ENCODE results near the gene CLEC12A.

Gene CLEC12A

DNA sequence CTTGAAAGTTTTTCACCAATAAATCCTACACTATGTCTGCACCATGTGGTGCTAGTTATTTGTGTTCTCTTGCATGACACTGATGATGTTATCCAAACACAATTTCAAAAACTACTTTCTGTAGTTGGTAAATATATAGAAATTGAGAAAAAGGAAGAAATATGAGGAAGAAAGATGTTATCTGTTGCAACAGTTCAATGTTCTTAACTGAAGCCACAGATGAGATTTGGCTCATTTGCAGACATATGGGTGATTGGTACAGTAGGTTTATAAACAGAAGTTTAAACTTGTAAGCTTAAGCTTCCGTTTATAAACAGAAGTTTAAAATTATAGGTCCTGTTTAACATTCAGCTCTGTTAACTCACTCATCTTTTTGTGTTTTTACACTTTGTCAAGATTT, at the start of gene CLEC12A:
Gene CLEC12A, plus strand, starts transcription at position 229 of the 400 bp plus-strand sequence. CDS start 188 bp downstream, outside the sequence.
- H3K27me3 Mint-ChIP-seq = peaks cover 35% of the 10 kb centered on the region
- H3K9me3 Mint-ChIP-seq = peaks cover 9% of the 10 kb centered on the region
- ATAC-seq = no peak
- no peak within 1 kb of the TSS for H3K27ac Mint-ChIP-seq
- peaks cover 6% of the 10 kb centered on the region for H3K36me3 Mint-ChIP-seq
- no peak within 1 kb of the TSS for H3K4me3 Mint-ChIP-seq
- no peaks in the 10 kb centered on the region for H3K4me1 Mint-ChIP-seq

DNA sequence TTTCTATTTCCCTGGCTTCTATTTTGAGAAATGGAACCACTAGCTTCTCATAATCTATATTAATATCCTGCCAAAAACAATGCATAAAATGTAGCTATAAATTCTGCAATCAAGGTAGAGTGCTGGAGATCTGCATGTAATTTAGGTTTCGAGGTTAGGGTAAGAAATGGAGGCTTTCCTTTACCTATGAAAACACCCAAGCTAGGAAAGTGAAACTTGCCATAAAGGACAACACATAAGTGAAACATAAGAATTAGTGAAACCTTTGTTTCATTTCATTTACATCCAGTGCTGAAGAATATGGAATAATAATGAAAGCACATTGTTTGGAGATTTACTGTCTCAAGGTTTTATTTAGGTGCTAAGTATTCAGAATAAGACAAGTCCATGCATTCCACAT, 48.8 kb upstream of the CLEC12A start:
- Mint-ChIP-seq H3K27ac (no peak overlapping the region), H3K36me3 (no peaks in the 10 kb centered on the region), H3K27me3 (peaks cover 52% of the 10 kb centered on the region), H3K4me1 (peaks cover 6% of the 10 kb centered on the region), H3K9me3 (no peaks in the 10 kb centered on the region), H3K4me3 (no peak overlapping the region)
- ATAC-seq = no peak

DNA sequence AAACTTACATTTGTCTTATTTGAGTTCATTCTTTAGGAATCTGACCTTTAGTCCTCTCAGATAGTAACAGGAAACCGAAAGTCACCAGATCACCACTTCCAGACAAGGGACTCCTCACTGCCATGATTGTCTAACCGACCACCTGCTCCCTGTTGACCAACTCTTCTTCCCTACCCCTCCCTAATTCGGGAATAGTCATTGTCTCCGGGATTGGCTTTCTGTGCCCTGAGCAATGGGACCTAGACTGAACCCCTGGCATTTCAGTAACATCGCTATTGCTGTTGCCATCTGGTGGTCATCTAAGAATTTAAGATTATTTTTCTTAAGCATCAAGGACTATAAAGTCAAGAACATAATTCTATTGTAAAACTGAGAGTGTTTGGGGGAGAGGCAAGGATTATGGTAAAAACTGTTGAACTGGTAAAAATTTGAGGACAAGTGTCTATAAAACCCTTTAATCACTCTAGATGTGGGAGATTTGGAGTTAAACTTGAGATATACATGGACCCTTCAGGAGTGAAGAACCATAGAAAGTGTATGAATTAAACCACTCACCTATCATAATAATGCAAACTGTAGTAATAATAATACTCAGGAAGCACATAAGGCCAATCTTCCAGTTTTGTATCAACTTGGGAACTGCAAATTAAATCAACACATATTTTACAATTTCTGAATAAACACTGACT, 45.4 kb upstream of the CLEC12A start:
- peaks cover 18% of the 10 kb centered on the region for H3K4me1 Mint-ChIP-seq
- no peak overlapping the region for H3K27ac Mint-ChIP-seq
- H3K9me3 Mint-ChIP-seq = no peaks in the 10 kb centered on the region
- ATAC-seq = no peak
- peaks cover 44% of the 10 kb centered on the region for H3K27me3 Mint-ChIP-seq
- peak overlapping the region; percentile 54 for H3K4me3 Mint-ChIP-seq
- H3K36me3 Mint-ChIP-seq = no peaks in the 10 kb centered on the region

DNA sequence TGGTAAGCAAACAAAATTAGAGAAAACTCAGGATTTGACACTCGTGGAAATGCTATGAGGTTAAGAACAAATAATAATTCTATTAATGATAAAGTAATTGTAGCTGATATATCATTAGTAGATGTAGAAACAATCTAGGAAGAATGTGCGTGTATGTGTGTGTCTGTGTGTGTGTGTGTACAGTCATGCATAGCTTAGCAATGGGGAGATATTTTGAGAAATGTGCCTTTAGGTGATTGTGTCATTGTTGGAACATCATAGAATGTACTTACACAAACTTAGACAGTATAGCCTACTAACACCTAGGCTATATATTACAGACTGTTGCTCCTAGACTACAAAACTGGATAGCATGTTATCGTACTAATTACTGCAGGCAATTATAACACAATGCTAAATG, 44.3 kb upstream of the CLEC12A start:
- Mint-ChIP-seq H3K4me3 (no peak overlapping the region), H3K27me3 (peaks cover 48% of the 10 kb centered on the region), H3K36me3 (no peaks in the 10 kb centered on the region), H3K27ac (no peak overlapping the region), H3K9me3 (no peaks in the 10 kb centered on the region), H3K4me1 (peaks cover 18% of the 10 kb centered on the region)
- ATAC-seq = no peak

DNA sequence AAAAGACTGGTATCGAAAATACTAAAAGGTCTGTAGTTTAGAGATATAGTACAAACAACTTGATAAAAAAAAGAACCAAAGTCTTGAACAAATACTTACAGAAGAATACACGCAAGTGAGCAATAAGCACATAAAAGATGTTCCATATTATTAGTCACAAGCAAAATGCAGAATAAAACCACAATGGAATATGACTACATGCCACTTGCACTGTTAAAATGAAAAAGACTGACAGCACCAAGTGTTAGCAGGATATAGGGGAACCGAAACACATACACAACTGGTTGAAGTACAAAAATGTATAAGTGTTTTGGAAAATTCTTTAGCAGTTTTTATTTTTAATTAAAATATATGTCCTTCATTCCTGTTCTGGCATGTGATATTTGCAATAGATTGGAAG, 42.6 kb upstream of the CLEC12A start:
- H3K4me1 Mint-ChIP-seq = peaks cover 18% of the 10 kb centered on the region
- ATAC-seq = no peak
- H3K4me3 Mint-ChIP-seq = no peak overlapping the region
- no peaks in the 10 kb centered on the region for H3K9me3 Mint-ChIP-seq
- H3K27ac Mint-ChIP-seq = no peak overlapping the region
- peaks cover 54% of the 10 kb centered on the region for H3K27me3 Mint-ChIP-seq
- H3K36me3 Mint-ChIP-seq = no peaks in the 10 kb centered on the region

- Mint-ChIP-seq H3K9me3 (no peaks in the 10 kb centered on the region), H3K27ac (no peak overlapping the region)
These were observed 40.0 kb upstream of the CLEC12A start for GRCh38 chr12:9931245-9931644.

GRCh38 chr12:9932270-9932669, 38.9 kb upstream of the CLEC12A start, which contains the start of gene CLEC2A:
Gene CLEC2A, minus strand, starts transcription at chr12:9932370. Its CDS starts 41 bp downstream, at chr12:9932329.
- H3K9me3 Mint-ChIP-seq = no peaks in the 10 kb centered on the region
- H3K27ac Mint-ChIP-seq = no peak within 1 kb of the TSS
- no peak within 1 kb of the TSS for H3K4me3 Mint-ChIP-seq
- peaks cover 13% of the 10 kb centered on the region for H3K4me1 Mint-ChIP-seq
- H3K36me3 Mint-ChIP-seq = no peaks in the 10 kb centered on the region
- no peak for ATAC-seq
- H3K27me3 Mint-ChIP-seq = peaks cover 43% of the 10 kb centered on the region

More at GRCh38 chr12:9931245-9931644, 40.0 kb upstream of the CLEC12A start:
- no peak for ATAC-seq
- Mint-ChIP-seq H3K27me3 (peaks cover 51% of the 10 kb centered on the region), H3K36me3 (no peaks in the 10 kb centered on the region), H3K4me3 (no peak overlapping the region), H3K4me1 (peaks cover 13% of the 10 kb centered on the region)

- H3K36me3 Mint-ChIP-seq = no peaks in the 10 kb centered on the region
- no peak for ATAC-seq
These were observed 37.3 kb upstream of the CLEC12A start for GRCh38 chr12:9933958-9934357.

DNA sequence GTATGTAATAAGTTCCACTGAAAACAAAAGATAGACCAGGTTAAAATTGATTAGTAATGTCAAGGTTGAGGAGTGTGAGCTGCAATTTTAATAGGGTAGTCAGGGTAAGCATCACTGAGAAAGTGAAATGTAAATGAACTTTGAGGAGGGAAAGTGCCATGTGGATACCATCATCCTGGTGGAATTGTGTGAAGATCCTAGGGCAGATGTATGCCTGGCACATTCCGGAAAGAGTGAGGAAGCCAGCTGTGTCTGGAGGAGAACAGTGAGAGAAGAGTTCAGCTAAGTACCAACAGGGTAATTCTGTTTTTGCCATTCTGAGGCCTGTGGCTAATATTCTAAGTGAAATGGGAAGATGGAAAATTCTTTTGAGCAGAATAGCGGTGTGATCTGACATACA, 36.2 kb upstream of the CLEC12A start:
- Mint-ChIP-seq H3K27me3 (peaks cover 29% of the 10 kb centered on the region), H3K4me3 (no peak overlapping the region), H3K9me3 (no peaks in the 10 kb centered on the region), H3K36me3 (no peaks in the 10 kb centered on the region), H3K4me1 (no peaks in the 10 kb centered on the region), H3K27ac (no peak overlapping the region)
- ATAC-seq = no peak

More at GRCh38 chr12:9933958-9934357, 37.3 kb upstream of the CLEC12A start:
- no peak overlapping the region for H3K27ac Mint-ChIP-seq
- no peaks in the 10 kb centered on the region for H3K9me3 Mint-ChIP-seq
- peaks cover 31% of the 10 kb centered on the region for H3K27me3 Mint-ChIP-seq
- no peaks in the 10 kb centered on the region for H3K4me1 Mint-ChIP-seq
- no peak overlapping the region for H3K4me3 Mint-ChIP-seq

DNA sequence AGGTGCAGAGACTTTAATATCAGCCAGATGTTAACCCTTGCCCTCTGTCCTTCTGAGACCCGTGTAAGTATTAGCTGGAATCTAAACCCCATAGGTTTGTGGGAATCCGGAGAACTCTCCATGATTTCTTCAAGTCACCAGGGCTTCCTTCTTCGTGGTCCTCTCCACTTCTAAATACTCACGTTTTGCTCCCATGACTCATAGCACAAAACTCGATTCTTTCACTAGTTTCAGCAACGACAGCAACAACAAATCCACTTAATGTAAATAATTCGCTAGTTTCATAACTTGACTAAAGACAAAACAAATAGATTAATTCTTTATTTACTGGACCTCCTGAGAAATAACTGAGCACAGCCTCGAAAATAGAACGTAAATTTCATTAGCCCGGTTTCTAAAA, 34.6 kb upstream of the CLEC12A start:
- Mint-ChIP-seq H3K4me3 (no peak overlapping the region), H3K27me3 (peaks cover 27% of the 10 kb centered on the region), H3K27ac (no peak overlapping the region), H3K9me3 (no peaks in the 10 kb centered on the region), H3K4me1 (peaks cover 4% of the 10 kb centered on the region), H3K36me3 (no peaks in the 10 kb centered on the region)
- ATAC-seq = no peak

DNA sequence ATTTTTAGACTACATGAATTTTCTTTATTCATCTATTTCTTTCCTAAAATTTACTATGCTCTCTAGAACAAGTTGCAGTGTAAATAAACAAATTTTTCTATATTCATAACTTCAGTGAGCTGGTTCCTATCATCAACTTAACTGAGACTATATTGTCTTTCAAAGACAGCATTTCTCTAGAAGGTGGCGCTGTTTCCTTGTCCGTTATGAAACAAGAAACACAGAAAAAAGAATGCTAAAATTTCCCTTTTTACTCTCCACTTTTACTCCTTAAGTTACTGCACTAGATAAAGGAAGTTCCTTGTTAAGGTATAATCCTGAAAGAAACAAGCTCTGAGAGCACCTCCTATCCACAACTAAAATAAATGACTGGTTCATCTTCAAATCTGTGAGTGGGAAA, 30.8 kb upstream of the CLEC12A start:
- no peak for ATAC-seq
- no peaks in the 10 kb centered on the region for H3K36me3 Mint-ChIP-seq
- H3K27ac Mint-ChIP-seq = no peak overlapping the region
- peaks cover 11% of the 10 kb centered on the region for H3K4me1 Mint-ChIP-seq
- peaks cover 10% of the 10 kb centered on the region for H3K27me3 Mint-ChIP-seq
- no peak overlapping the region for H3K4me3 Mint-ChIP-seq
- no peaks in the 10 kb centered on the region for H3K9me3 Mint-ChIP-seq

GRCh38 chr12:9941838-9942237, 29.4 kb upstream of the CLEC12A start:
- no peak overlapping the region for H3K4me3 Mint-ChIP-seq
- no peaks in the 10 kb centered on the region for H3K9me3 Mint-ChIP-seq
- peaks cover 10% of the 10 kb centered on the region for H3K27me3 Mint-ChIP-seq
- ATAC-seq = no peak
- H3K27ac Mint-ChIP-seq = no peak overlapping the region
- H3K36me3 Mint-ChIP-seq = no peaks in the 10 kb centered on the region
- H3K4me1 Mint-ChIP-seq = peaks cover 11% of the 10 kb centered on the region

- ATAC-seq = peak; percentile 66
- Mint-ChIP-seq H3K4me1 (peaks cover 20% of the 10 kb centered on the region), H3K27ac (no peak overlapping the region), H3K27me3 (peaks cover 10% of the 10 kb centered on the region), H3K4me3 (peak overlapping the region; percentile 38), H3K9me3 (no peaks in the 10 kb centered on the region), H3K36me3 (no peaks in the 10 kb centered on the region)
These were observed 28.0 kb upstream of the CLEC12A start for GRCh38 chr12:9943240-9943639.

GRCh38 chr12:9944391-9944790, 26.8 kb upstream of the CLEC12A start:
- peaks cover 10% of the 10 kb centered on the region for H3K27me3 Mint-ChIP-seq
- no peak overlapping the region for H3K4me3 Mint-ChIP-seq
- no peak for ATAC-seq
- H3K27ac Mint-ChIP-seq = no peak overlapping the region
- H3K9me3 Mint-ChIP-seq = no peaks in the 10 kb centered on the region
- H3K4me1 Mint-ChIP-seq = peaks cover 20% of the 10 kb centered on the region
- no peaks in the 10 kb centered on the region for H3K36me3 Mint-ChIP-seq

GRCh38 chr12:9947674-9948073, 23.5 kb upstream of the CLEC12A start:
- Mint-ChIP-seq H3K36me3 (no peaks in the 10 kb centered on the region), H3K27ac (peak overlapping the region; percentile 72), H3K27me3 (no peaks in the 10 kb centered on the region), H3K4me1 (peaks cover 32% of the 10 kb centered on the region), H3K4me3 (peak overlapping the region; percentile 14), H3K9me3 (no peaks in the 10 kb centered on the region)
- no peak for ATAC-seq

DNA sequence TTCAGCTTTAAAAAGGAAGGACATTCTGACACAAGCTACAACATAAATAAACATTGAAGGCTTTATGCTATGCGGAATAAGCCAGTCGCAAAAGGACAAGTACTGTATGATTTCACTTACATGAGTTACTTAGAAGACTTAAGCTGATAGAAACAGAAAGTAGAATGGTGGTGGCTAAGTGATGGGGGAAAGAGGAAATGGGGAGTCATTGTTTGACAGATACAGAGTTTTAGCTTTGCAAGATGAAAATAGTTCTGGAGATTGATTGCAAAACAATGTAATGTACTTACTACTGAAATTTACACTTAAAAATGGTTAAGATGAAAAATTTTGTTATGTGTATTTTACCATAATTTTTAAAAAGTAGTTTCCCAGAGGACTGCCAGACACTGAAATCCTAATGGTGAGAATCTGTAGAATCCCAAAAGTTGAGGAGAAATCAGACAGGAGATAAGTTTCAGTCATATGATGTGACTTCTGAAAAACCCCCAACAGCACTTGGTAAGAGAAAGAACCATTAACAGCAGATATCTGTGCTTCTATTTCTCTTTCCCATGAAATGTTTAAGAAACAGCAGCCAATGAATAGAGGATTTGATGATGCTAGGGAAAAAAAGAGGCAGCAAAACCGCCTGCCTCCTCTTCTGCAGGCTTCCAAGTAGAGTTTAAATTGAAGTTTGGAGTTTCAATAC, 22.5 kb upstream of the CLEC12A start:
- Mint-ChIP-seq H3K9me3 (no peaks in the 10 kb centered on the region), H3K4me1 (peaks cover 32% of the 10 kb centered on the region), H3K36me3 (no peaks in the 10 kb centered on the region), H3K27me3 (no peaks in the 10 kb centered on the region), H3K27ac (no peak overlapping the region), H3K4me3 (no peak overlapping the region)
- ATAC-seq = peak; percentile 95
